Epithelial cell of esophagus (primary cell): Measurements from ENCODE around the gene SPOCK1.

ENCODE experiments used
- DNase-seq: peaks from one replicate; pipeline ENCODE4 v3.0.0; 2010; ENCODE audit warnings: low read depth
- H3K4me3 ChIP-seq: 2 replicates; pipeline ENCODE4 v1.5.1; 2011; ENCODE audit warnings: mild to moderate bottlenecking, low read length, control low read depth
- TF ChIP-seq, protein P1 (sequence below): IDR thresholded peaks from 2 replicates; pipeline ENCODE4 v1.5.1; 2011; ENCODE audit warnings: low read depth, mild to moderate bottlenecking, low read length, control low read depth, inconsistent platforms; ENCODE audit not compliant: insufficient read depth; ENCODE audit errors: missing control alignments

The SPOCK1 gene

DNA sequence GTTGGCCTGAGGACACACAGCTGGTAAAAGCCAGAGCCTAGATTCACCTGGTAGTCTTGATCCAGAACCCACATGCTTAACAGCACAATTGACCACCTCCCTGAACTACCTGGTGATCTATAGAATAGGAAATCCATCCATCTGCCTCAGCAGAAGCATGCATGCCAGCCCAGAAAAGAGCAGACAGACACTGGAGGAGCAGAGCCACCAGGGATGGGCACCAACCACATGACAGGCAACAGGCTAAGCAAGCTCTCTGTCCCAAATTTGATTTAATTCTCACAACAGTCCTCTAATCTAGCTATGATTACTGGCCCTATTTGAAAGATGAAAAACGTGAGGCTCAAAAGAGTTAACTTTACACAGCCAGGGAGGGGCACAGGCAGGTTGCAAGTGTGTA is 208.1 kb downstream of the SPOCK1 start:
- no peak overlapping the region for H3K4me3 ChIP-seq
- TF ChIP-seq, protein P1, sequence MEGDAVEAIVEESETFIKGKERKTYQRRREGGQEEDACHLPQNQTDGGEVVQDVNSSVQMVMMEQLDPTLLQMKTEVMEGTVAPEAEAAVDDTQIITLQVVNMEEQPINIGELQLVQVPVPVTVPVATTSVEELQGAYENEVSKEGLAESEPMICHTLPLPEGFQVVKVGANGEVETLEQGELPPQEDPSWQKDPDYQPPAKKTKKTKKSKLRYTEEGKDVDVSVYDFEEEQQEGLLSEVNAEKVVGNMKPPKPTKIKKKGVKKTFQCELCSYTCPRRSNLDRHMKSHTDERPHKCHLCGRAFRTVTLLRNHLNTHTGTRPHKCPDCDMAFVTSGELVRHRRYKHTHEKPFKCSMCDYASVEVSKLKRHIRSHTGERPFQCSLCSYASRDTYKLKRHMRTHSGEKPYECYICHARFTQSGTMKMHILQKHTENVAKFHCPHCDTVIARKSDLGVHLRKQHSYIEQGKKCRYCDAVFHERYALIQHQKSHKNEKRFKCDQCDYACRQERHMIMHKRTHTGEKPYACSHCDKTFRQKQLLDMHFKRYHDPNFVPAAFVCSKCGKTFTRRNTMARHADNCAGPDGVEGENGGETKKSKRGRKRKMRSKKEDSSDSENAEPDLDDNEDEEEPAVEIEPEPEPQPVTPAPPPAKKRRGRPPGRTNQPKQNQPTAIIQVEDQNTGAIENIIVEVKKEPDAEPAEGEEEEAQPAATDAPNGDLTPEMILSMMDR, result no peak
- DNase-seq, result no peak

DNA sequence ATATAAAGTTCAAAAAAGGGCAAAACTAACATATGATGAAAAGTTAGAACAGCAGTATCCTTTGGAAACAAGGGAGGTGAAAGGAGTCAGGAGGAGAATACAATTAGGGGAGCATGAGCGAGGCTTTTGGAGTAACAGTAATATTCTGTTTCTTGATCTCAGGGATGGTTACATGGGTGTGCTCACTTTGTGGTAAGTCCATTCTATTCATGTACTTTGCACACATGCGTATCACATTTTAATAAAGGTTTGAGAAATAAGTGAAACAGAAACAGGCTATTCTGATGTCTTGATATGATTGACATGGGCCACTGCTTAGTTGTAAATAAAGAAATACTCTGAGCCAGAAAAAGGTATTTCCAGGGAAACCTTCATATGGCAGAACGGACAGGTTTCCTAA is 208.8 kb downstream of the SPOCK1 start:
- DNase-seq, result no peak
- no peak overlapping the region for H3K4me3 ChIP-seq
- TF ChIP-seq, protein P1, result no peak

DNA sequence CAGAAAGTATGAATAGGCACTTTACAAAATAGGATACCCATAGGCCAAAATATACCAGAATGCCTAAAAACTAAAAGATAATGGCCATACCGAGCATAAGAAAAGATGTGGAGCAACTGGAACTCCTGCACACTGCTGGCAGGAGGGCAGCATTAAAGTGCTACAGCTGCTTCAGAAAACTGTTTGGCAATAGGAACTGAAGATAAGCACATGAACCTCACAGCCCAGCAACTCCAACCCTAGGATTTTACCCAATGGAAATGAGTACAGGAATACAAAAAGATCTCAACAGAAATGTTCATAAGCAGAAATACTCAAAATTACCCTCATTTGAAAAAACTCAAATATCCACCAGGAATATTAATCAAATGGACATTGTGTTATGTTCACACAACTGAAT is 209.3 kb downstream of the SPOCK1 start:
- TF ChIP-seq, protein P1, result no peak
- no peak for DNase-seq

DNA sequence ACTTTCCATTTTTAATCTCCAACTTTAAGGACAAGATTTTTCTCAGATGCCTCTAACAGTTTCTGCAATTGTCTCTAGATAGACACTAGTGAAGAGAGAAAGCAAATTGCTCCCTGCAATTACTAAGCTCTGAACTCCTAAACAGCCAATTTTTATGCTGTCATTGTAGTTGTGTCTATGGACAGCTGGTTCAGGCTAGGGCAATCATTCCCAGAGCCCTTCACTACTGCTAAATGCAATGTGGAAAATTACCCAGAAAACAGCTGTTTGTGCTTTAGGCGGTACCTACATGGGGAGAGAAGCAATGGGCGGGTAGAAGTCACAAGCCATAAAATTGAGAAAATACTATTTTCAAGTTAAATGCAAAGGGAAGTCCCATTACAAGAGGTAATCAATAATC is 211.6 kb downstream of the SPOCK1 start:
- DNase-seq, result no peak

More for the DNA sequence above, 209.3 kb downstream of the SPOCK1 start:
- no peak overlapping the region for H3K4me3 ChIP-seq

DNA sequence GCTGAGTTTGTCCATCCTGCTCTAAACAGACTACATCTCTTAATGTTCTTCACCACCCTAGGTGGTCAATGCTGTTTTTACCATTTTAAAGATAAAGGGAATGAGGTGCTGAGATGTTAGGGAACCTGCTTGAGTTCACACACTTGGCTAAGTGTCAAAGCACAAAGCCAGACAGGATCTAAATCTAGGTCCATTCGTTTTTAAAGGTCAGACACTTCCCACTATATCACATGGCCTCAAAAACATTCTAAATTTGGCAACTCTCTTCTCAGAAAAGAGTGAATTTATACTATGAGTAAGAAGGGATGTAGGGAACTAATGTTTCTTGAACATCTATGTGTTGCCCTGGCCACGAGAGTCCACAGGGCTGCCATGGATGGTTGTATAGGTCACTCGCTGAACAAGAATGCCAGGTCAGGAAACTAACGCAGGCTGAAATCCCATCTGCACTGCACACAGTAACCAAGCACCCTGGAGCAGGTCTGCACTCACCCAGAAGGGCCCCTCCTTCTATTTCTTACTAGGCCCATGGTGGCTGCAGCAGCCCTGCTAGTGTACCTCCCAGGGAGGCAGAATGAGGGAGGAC is 213.0 kb downstream of the SPOCK1 start:
- DNase-seq, result no peak
- no peak overlapping the region for H3K4me3 ChIP-seq

More for the DNA sequence above, 211.6 kb downstream of the SPOCK1 start:
- TF ChIP-seq, protein P1, result no peak
- no peak overlapping the region for H3K4me3 ChIP-seq

DNA sequence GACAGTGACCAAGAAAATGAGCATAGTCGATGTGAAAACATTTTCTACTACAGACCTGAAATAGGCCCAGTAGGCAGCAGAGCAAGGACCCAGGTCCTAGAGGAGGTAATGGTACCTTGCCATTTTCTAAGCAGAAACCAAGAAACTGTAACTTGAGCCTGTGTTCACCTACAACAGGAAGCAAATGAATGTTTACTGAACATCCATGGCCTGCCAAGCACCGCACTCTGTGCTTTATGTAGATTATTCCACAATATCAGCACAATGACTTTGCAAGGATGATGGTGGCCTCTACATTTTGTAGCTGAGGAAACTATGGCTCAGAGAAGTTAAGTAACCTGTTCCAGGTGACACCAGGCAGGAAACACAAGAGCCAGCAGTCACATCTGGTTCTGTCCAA is 215.3 kb downstream of the SPOCK1 start:
- H3K4me3 ChIP-seq, result no peak overlapping the region
- TF ChIP-seq, protein P1, result no peak
- DNase-seq, result no peak

More for the DNA sequence above, 213.0 kb downstream of the SPOCK1 start:
- TF ChIP-seq, protein P1, result no peak

DNA sequence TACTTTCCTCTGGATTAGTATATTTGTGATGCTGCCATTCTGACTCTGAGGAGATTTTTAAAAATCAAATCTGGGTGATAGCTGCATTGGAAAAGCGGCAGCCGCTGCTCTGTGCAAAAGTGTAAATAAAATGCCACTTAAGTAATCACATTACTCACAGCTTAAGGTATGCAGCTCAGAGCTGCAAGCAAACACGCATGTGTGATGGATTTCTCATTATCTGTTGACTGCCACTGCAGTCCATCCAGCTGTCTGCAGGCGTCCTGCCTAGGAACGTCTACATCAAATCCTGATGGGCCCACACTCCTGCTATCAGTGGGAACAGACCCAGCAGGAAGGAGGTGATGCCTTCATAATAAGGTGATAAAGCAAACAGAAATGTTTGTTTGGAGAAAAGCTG is 216.9 kb downstream of the SPOCK1 start:
- H3K4me3 ChIP-seq, result no peak overlapping the region
- TF ChIP-seq, protein P1, result no peak
- DNase-seq, result peak; percentile 72
